ENCODE measurements around the gene ATRX.
A peak's percentile ranks its signal among the peaks of the same experiment; 100 is the strongest.
"Not testable (repeated sequence)": the region's sequence is repeated elsewhere in the genome, so short reads cannot be mapped to it uniquely, and the experiment has no call there.

Gene ATRX

DNA sequence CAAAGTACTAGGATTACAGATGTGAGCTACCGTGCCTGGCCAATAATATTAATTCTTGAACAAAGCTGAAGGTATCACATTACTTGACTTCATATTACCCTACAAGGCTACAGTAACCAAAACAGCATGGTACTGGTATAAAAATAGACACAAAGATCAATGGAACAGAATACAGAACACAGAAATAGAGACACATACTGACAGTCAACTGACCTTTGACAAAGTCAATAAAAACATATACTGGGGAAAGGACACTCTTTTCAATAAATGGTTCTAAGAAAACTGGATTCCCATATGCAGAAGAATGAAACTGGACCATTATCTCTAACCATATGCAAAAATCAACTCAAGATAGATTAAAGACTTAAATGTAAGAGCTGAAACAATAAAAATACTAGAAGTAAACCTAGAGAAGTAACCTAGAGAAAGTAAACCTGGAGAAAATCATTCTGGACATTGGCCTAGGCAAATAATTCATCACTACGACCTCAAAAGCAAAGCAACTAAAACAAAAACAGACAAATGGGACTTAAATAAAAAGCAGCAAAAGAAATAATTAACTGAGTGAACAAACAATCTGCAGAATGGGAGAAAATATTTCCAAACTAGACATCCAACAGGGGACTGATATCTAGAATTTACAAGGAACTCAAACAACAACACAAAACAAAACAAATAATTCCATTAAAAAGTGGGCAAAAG lies 182.2 kb downstream of the ATRX start:
- DNase-seq: no peak

DNA sequence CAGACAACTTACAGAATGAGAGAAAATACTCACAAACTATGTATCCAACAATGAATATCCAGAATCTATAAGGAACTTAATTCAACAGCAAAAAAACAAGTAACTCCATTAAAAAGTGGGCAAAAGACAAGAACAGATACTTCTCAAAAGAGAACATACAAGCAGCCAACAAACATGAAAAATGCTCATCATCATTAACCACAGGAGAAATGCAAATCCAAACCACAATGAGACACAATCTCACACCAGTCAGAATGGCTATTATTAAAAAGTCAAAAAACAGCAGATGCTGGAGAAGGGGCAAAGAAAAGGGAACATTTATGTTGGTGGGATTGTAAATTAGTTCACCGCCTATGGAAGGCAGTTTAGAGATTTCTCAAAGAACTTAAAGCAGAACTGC lies 188.5 kb downstream of the ATRX start:
- no peak for DNase-seq

DNA sequence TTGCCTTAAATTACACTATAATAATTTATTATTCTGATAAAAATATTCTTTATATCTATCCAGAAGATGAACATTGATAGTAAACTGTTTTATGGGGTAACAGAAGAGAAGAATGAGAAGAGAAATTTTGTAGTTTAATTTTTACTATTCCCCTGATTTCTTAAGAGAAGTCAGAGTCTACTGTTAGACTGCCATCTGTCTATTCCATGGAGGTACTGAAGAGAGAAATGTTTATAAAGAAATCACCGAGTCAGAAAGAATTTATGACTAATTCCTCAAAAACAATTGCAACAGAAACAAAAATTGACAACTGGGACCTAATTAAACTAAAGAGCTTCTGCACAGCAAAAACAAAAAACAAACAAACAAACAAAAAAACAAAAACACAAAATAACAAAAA lies 188.9 kb downstream of the ATRX start:
- no peak for DNase-seq

DNA sequence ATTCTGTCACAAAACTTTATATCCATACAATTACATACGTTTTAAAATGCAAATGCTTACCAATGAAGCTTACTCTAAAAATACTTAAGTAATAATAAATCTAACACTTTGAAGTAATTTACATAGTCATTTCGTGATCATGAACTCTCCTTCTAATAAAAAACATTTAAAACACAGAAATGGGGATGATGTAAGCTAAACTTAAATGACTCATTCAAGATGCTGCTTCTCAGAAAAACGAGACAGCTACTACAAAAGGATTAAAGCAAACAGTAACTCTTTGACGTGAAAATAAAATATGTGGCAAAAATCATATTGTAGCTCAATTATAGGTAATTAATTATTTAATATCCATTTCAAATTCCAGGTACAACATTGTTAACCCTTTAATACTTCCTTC lies 190.2 kb downstream of the ATRX start:
- DNase-seq: no peak

DNA sequence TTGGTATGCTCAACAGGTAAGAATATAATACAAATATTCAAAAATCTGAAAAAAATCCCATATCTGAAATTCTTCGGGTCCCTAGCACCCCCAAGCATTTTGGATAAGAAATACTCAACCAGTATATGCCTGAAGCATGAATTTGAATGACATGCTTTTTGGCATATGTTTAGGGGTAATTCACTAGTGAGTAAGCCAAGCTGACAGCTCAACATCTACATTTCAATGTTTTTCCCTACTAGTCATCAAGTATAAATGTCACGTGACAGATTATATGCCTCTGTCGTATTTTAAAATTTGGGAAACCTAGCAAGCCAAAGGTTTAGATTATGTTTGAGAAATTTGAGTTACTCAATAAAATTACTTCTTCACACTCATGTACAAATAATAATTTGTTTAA lies 213.7 kb downstream of the ATRX start:
- DNase-seq: no peak

DNA sequence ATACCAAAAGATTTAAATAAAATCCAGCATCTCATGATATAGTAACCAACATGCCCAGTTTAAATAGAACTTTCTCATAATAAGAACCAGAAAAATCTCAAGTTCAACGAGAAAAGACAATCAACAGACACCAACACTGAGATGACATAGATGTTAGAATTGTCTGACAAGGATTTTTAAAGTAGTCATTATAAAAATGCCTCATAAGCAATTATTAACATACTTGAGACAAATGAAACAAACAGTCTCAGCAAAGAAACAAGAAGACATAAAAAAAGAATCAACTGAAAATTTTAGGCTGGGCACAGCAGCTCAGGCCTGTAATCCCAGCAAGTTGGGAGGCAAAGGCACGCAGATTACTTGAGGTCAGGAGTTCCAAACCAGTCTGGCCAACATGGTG lies 220.7 kb downstream of the ATRX start:
- no peak for DNase-seq

DNA sequence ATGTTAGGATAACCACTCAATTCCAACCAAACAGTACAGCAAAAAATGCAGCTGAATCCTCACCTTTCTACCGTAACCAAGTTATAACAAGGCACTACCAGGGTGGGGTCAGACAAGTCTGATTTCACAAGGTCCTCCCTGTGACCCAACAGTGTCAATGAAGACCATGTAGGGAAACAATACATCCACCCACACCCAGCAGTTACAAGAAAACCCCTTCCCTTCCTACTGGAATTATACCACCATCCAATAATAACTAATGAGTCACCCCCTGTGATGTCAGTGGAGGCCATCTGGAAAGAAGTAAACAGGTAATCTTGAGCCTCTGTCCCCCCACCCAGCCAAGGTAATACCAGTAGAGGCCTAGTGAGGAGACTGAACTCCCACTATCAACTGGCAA lies 221.2 kb downstream of the ATRX start:
- no peak for DNase-seq

DNA sequence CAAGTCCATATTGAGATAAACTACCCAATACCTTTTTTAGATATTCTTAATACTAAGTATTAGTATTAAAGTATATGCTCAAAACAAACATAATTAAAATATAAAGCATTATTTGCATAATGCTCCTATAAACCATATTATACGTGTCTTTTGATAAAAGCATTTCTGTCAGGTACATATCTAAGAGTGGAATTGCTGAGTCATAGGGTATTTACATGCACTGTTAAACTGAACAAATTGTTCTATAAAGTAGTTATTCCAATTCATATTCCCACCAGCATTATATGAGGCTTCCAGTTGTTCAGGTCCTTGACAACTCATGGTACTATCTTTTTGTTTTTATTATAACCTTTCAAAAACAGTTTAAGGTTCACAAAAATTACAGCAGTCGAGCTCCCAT lies 224.6 kb downstream of the ATRX start:
- no peak for DNase-seq

DNA sequence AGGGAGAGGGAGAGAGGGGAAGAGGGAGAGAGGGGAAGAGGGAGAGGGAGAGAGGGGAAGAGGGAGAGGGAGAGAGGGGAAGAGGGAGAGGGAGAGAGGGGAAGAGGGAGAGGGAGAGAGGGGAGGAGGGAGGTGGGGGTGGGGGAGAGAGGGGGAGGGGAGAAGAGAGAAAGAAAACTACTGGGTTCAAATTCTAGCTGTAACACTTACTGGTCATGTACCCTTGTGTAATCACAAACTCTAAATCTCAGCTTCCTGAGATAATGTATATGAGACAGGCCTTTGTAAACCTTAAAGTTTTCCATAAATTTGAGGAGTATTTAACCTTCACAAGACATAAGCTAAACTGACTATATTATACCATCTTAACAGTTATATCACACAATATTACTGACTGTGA lies 229.7 kb downstream of the ATRX start:
- DNase-seq: no peak

DNA sequence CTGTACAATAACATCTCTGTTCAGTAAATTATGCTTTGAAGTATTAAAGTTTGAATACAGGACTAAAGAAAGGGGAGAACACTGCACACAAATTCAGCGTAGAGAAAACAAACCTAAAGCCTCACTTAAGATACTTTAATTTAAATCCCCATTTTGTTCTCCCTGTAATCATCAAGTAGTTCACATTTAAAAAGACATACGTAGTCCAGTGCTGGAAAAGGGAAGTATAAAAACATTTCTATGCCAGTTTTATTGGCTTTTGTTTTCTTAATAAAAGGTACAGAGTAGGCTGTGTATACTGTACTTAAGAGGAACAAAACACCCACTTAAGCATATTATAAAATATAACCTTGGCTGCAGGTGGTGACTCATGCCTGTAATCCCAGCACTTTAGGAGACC lies 237.3 kb downstream of the ATRX start:
- DNase-seq: no peak

DNA sequence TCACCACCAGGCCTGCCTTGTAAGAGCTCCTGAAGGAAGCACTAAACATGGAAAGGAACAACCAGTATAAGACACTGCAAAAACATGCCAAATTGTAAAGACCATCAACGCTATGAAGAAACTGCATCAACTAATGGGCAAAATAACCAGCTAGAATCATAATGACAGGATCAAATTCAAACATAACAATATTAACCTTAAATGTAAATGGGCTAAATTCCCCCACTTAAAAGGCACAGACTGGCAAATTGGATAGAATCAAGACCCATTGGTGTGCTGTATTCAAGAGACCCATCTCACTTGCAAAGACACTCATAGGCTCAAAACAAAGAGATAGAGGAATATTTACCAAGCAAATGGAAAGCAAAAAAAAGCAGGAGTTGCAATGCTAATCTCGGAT lies 246.2 kb downstream of the ATRX start:
- DNase-seq: not testable (repeated sequence)

DNA sequence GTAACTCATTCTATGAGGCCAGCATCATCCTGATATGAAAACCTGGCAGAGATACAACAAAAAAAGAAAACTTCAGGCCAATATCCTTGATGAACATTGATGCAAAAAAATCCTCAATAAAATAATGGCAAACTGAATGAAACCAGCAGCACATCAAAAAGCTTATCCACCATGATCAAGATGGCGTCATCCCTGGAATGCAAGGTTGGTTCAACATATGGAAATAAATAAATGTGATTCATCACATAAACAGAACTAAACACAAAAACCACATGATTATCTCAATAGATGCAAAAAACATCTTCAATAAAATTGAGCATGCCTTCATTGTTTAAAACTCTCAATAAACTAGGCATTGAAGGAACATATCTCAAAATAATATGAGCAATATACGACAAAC lies 254.8 kb downstream of the ATRX start:
- not testable (repeated sequence) for DNase-seq

DNA sequence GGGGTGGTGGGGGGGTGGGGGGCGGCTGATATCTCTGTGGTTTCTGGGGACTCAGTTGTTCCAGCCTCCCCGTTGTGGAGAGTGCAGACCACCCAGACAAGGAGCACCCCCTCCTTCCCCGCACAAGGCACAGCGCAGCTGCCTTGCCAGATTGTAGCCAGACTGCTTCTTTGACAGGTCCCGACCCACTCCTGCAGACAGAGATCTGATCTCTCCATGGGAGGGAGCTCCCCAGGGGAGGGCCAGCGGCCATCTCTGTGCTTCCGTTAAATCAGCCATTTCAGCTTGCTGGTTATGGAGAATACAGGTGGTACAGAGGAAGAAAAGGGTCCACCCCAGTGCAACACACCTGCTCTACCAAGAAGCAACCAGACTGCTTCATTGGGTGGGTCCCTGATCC lies 258.0 kb downstream of the ATRX start:
- DNase-seq: no peak

DNA sequence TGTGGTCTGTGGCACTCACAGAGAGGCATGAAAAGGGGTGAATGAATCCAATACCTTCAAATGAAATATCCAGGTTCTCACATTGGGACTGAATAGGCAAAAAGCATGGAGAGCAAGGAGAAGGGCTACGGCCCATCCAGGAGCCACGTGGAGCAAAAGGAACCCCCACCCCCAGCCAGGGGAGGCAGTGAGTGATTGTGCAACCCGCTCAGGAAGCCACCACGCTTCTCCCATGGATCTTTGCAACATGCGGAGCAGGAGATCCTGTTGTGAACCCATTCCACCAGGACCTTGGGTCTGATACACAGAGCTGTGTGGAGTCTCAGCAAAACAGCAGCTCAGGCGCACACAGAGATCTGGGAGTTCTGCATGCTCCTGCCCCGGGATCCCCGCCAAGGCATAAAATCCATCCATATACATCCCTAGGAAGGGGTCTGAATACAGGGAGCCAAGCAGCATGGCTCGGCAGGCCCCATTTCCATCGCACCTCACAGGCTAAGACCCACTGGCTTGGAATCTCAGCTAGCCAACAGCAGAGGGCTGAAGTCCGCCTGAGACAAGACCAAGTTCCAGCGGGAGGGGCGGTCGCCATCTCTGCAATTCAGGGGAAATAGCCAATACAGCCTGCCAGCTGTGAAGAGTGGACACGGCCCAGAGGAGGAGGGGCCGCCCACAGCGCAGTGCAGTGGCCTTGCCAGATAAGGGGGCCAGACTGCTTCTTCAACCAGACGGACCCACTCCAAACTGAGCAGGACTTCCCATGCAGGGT lies 258.6 kb downstream of the ATRX start:
- DNase-seq: no peak

DNA sequence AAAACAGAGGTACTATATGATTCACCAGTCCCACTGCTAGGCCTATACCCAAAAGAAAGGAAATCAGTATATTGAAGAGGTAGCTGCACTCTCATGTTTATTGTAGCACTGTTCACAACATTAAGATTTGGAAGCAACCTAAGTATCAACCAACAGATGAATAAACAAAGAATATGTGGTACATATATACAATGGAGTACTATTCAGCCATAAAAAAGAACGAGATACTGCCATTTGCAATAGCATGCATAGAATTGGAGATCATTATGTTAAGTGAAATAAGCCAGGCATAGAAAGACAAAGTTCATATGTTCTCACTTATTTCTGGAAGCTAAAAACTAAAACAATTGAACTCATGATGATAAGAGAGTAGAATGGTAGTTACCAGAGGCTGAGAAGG lies 266.3 kb downstream of the ATRX start:
- no peak for DNase-seq

DNA sequence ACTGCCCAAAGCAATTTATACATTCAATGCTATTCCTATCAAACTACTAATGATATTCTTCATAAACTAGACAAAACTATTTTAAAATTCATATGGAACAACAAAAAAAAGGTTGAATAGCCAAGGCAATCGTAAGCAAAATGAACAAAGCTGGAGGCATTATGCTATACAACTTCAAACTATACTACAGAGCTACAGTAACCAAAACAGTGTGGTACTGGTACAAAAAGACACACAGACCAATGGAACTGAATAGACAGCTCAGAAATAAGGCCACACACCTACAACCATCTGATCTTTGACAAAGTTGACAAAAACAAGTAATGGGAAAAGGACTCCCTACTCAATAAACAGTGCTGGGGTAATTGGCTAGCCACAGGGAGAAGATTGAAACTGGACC lies 271.8 kb downstream of the ATRX start:
- no peak for DNase-seq

DNA sequence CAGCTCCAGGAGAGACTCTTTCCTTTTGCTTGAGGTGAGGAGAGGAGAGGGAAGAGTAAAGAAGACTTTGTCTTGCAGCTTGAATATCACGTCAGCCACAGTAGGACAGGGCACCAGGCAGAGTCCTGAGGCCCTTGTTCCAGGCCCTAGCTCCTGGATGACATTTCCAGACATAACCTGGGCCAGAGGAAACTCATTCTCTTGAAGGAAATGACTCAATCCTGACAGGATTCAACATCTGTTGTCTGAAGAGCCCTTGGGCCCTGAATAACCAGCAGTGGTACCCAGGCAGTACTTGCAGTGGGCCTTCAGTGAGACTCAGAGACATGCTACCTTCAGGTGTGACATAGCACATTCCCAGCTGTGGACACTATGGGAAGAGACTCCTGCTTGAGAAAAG lies 276.0 kb downstream of the ATRX start:
- no peak for DNase-seq

DNA sequence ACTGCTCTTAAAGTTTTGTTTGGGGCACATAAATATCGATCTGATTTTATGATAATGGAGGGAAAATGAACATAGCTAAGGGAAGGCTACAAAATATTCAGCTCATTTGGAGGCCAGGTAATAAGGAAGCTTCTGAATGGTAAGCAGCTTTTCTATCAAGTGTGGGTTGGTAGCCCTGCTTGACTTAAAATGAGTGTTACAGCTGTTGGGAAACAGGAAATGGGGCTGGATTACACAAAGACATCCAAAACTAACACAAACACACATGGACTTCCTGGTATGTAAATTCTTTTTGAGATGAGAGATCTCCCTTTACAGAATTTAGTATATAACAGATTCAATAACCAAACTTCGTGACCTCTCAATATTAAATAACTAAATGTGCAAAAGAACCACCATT lies 280.8 kb downstream of the ATRX start:
- DNase-seq: no peak

DNA sequence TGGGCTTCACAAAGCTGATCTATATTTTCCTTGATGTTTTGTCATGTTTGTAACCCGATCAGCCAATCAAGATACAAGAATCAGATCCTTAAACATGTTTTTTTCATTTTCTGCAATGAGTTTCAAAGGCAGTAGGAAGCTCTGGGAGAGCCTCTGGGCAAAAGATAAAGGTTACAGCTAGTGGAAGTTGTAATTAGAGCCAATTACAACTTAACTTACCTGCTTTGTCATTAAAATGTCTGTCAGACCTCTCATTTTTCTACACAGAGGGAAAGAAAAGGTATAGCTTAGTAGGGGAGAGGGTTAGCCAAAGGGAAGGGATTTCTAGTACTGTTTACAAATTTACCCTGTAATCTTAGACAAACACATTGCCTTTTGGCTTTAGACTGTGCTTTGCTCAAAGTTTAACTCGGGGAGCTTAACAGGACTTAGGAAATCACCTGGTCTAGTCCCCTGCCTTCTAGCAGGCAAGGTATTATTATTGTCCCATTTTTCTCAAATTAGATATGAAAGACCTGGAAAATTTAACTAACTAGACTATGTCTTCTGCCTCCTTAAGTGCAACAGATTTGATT lies 283.0 kb downstream of the ATRX start:
- DNase-seq: no peak

DNA sequence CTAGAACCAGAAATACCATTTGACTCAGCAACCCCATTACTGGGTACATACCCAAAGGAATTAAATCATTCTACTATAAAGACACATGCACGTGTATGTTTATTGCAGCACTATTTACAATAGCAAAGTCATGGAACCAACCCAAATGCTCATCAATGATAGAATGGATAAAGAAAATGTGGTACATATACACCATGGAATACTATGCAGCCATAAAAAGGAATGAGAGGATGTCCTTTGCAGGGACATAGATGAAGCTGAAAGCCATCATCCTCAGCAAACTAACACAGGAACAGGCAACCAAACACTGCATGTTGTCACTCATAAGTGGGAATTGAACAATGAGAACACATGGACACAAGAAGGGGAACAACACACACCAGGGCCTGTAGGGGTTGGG lies 285.9 kb downstream of the ATRX start:
- DNase-seq: not testable (repeated sequence)

DNA sequence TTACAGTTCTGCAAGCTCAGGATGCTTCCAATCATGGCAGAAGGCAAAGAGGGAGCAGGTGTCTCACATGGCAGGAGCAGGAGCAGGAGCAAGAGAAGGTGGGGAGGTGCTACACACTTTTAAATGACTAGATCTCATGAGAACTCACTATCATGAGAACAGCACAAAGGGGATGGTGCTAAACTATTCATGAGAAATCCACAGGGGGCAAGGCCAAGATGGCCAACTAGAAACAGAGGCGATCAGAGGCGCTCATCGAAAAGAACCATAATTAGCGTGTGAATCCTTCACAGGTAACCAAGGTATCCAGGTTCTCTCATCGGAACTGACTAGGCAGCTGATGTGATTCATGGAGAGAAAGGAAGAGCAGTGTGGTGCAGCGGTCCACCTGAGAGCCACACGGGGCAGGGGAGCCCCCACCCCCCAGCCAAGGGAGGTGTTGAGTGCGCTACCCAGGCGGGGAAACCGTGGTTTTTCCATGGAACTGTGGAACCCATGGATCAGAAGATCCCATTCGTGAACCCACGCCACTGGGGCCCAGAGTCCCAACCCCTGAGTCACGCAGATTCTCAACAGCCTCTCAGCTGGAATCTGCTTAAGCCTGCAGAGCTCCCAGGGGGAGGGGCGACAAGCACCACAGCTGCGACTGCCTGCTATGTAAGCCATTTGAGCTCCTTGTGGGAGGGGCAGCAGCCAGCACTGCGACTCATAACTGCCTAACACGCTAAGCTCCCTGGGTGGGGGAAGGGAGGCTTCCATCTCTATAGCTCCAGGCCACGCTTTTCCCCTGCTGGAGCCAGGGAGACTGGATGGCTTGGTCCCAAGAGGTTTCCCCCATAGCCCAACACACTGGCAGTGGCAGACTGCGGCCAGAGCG lies 292.1 kb downstream of the ATRX start:
- DNase-seq: peak; percentile 36

DNA sequence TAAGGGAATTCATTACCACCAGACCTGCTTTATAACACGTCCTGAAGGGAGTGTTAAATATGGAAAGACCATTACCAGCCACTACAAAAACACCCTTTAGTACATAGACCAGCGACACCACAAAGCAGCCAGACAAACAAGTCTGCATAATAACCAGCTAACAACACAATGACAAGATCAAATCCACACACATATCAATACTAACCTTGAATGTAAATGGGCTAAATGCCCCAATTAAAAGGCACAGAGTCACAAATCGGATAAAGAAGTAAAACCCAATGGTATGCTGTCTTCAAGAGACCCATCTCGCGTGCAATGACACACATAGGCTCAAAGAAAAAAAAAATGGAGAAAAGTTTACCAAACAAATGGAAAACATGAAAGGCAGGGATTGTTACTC lies 302.0 kb downstream of the ATRX start:
- no peak for DNase-seq

DNA sequence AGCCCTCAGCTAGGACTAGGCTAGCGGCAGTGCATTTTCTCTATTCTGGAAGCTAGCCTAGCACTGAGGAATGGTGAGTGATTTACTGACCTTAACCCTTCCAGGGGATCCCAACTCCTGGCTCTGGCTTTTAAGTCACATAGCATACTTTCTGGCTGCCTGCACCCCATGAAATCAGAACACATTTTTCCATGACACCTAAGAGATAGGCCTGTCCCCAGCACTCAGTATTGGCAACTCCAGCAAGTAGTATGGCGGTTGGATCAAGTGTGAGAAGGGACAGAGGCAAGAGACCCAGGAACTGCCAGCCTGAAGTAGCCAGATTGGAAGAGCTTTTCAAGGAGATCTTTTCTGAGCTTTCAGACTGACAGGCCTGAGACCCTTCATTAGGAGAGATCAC lies 330.6 kb downstream of the ATRX start:
- DNase-seq: no peak

All from RPMI8226 (cell line).